ENCODE measurements around the gene TSHZ2.

GRCh38 chr20:53088786-53089185 lies 116.6 kb downstream of the TSHZ2 start:
- no peak for TF ChIP-seq CTCF (IDR thresholded peaks at IDR 0.05 in 4 of 5, conservative IDR thresholded peaks at IDR 0.05 in 1 of 5)
- TF ChIP-seq POLR2A (IDR thresholded peaks at IDR 0.05) = no peak
